Activated CD8-positive, alpha-beta T cell treated with anti-CD3 and anti-CD28 coated beads for 36 hours (primary cell): Measurements from ENCODE around the gene ADORA2B. TPM values are rescaled to one million over a fixed set of nuclear protein-coding genes. Genes with fewer than 3 reads are reported as not detected.

Experiments
- ATAC-seq: fragments of 200-7000 bp; cut with Tn5 transposase; one replicate; pipeline ENCODE4 v1.10.0; 2021; ENCODE audit warnings: mild to moderate bottlenecking, moderate library complexity
- CTCF ChIA-PET: fragments of 350-600 bp; sonication (Branson Sonifier 250); formaldehyde crosslinking; loops from one replicate; lab custom pipeline; 2021; ENCODE audit warnings: antibody characterized with exemption; lab: Charles Lee
- POLR2A ChIA-PET: fragments of 350-600 bp; sonication (Branson Sonifier 250); formaldehyde crosslinking; loops from one replicate; lab custom pipeline; 2021; ENCODE audit warnings: antibody characterized with exemption; lab: Charles Lee
- DNase-seq: peaks from one replicate; pipeline ENCODE4 v3.0.0-alpha.2; 2020
- H3K27ac Mint-ChIP-seq: one replicate; pipeline ENCODE4 v1.8.0; 2021; ENCODE audit warnings: mild to moderate bottlenecking, mixed read lengths
- H3K27me3 Mint-ChIP-seq: one replicate; pipeline ENCODE4 v1.8.0; 2021; ENCODE audit warnings: mixed read lengths
- H3K36me3 Mint-ChIP-seq: one replicate; pipeline ENCODE4 v1.8.0; 2021; ENCODE audit warnings: low read depth, mixed read lengths
- H3K4me1 Mint-ChIP-seq: one replicate; pipeline ENCODE4 v1.8.0; 2021; ENCODE audit warnings: low read depth, mixed read lengths
- H3K4me3 Mint-ChIP-seq: one replicate; pipeline ENCODE4 v1.8.0; 2021; ENCODE audit warnings: mild to moderate bottlenecking, moderate library complexity, mixed read lengths
- H3K9me3 Mint-ChIP-seq: one replicate; pipeline ENCODE4 v1.8.0; 2021; ENCODE audit warnings: mixed read lengths
- CTCF ChIP-seq: fragments of 200-600 bp; IDR thresholded peaks from one replicate; pipeline ENCODE4 v1.8.0; 2022; ENCODE audit warnings: antibody characterized with exemption, mild to moderate bottlenecking
- intact Hi-C: fragments of 100-400 bp; cut with micrococcal nuclease; formaldehyde crosslinking; loops from one replicate; pipeline ENCODE4 v1.10.0; 2022
- total RNA-seq, 2 experiments: library from RNA; stranded (reverse); gene quantifications; one replicate each; pipeline ENCODE4 v1.2.3, GENCODE V29; 2021

Gene ADORA2B
- total RNA-seq, 2 experiments from 2014 or later: 4.2 to 5.4 TPM

GRCh38 chr17:16003841-16004240, 58.9 kb downstream of the ADORA2B start:
- POLR2A ChIA-PET: interaction anchor here (1.3 kb wide), 1 partner anchor 20 kb away, joined by 3 read pairs; no protein-coding TSS in a partner anchor
- no peak for ATAC-seq
- Mint-ChIP-seq H3K4me1 (peaks cover 39% of the 10 kb centered on the region), H3K27ac (no peak overlapping the region), H3K4me3 (no peak overlapping the region), H3K9me3 (peaks cover 9% of the 10 kb centered on the region), H3K36me3 (peaks cover 75% of the 10 kb centered on the region), H3K27me3 (no peaks in the 10 kb centered on the region)
- CTCF ChIA-PET: no interaction called here
- TF ChIP-seq CTCF: no peak
- no peak for DNase-seq
- intact Hi-C loops: loop anchor here (10.0 kb wide), 1 partner anchor 179 kb away; no protein-coding TSS in a partner anchor

GRCh38 chr17:16005636-16006035, 60.7 kb downstream of the ADORA2B start:
- TF ChIP-seq CTCF: no peak
- H3K4me3 Mint-ChIP-seq: no peak overlapping the region
- POLR2A ChIA-PET: interaction anchor here (0.7 to 1.0 kb wide), 3 partner anchors 9 to 414 kb away, joined by 3 read pairs; no protein-coding TSS in a partner anchor
- H3K36me3 Mint-ChIP-seq: peaks cover 74% of the 10 kb centered on the region
- H3K27me3 Mint-ChIP-seq: no peaks in the 10 kb centered on the region
- ATAC-seq (no peak), DNase-seq (no peak)
- H3K4me1 Mint-ChIP-seq: peaks cover 39% of the 10 kb centered on the region
- peaks cover 9% of the 10 kb centered on the region for H3K9me3 Mint-ChIP-seq
- intact Hi-C loops: loop anchor here (10.0 kb wide), 1 partner anchor 181 kb away; no protein-coding TSS in a partner anchor
- CTCF ChIA-PET: interaction anchor here (0.9 to 1.6 kb wide), 2 partner anchors 16 to 18 kb away, joined by 3 read pairs; no protein-coding TSS in a partner anchor
- no peak overlapping the region for H3K27ac Mint-ChIP-seq

- no peaks in the 10 kb centered on the region for H3K9me3 Mint-ChIP-seq
- ATAC-seq: peak; percentile 60
- H3K4me1 Mint-ChIP-seq: peaks cover 28% of the 10 kb centered on the region
- TF ChIP-seq CTCF: no peak
- DNase-seq: peak; percentile 10
- CTCF ChIA-PET: interaction anchor here (0.5 kb wide), 1 partner anchor 24 kb away, joined by 3 read pairs; no protein-coding TSS in a partner anchor
- H3K36me3 Mint-ChIP-seq: peaks cover 68% of the 10 kb centered on the region
- H3K27ac Mint-ChIP-seq: no peak overlapping the region
- intact Hi-C loops: loop anchor here (10.0 kb wide), 1 partner anchor 183 kb away; no protein-coding TSS in a partner anchor
- H3K27me3 Mint-ChIP-seq: no peaks in the 10 kb centered on the region
- no peak overlapping the region for H3K4me3 Mint-ChIP-seq
- POLR2A ChIA-PET: interaction anchor here (1.0 kb wide), 2 partner anchors 8 to 11 kb away, joined by 3 to 4 read pairs; partner anchors contain the start of genes TTC19 and ZSWIM7
Measured at GRCh38 chr17:16007439-16007838, 62.5 kb downstream of the ADORA2B start.

GRCh38 chr17:16013943-16014407, 69.0 kb downstream of the ADORA2B start:
- POLR2A ChIA-PET: interaction anchor here (1.0 to 1.5 kb wide), 2 partner anchors 8 to 11 kb away, joined by 3 to 5 read pairs; no protein-coding TSS in a partner anchor
- Mint-ChIP-seq H3K27me3 (no peaks in the 10 kb centered on the region), H3K9me3 (no peaks in the 10 kb centered on the region), H3K4me1 (peaks cover 13% of the 10 kb centered on the region), H3K36me3 (peaks cover 50% of the 10 kb centered on the region), H3K4me3 (no peak overlapping the region), H3K27ac (no peak overlapping the region)
- no peak for TF ChIP-seq CTCF
- intact Hi-C loops: no loop called here
- DNase-seq (no peak), ATAC-seq (no peak)
- CTCF ChIA-PET: interaction anchor here (0.8 to 1.0 kb wide), 2 partner anchors 9 to 13 kb away, joined by 3 read pairs; no protein-coding TSS in a partner anchor

GRCh38 chr17:16019347-16019746, 74.4 kb downstream of the ADORA2B start:
- DNase-seq: no peak
- no peak overlapping the region for H3K27ac Mint-ChIP-seq
- H3K4me1 Mint-ChIP-seq: peaks cover 18% of the 10 kb centered on the region
- ATAC-seq: no peak
- H3K4me3 Mint-ChIP-seq: no peak overlapping the region
- ChIA-PET CTCF (no interaction called here), POLR2A (interaction anchor here (0.6 to 3.7 kb wide), 3 partner anchors 15 to 57 kb away, joined by 3 to 9 read pairs (median 3); partner anchors contain the start of genes TTC19 and ZSWIM7)
- peaks cover 55% of the 10 kb centered on the region for H3K36me3 Mint-ChIP-seq
- no peaks in the 10 kb centered on the region for H3K9me3 Mint-ChIP-seq
- intact Hi-C loops: no loop called here
- no peaks in the 10 kb centered on the region for H3K27me3 Mint-ChIP-seq
- TF ChIP-seq CTCF: no peak
